Breast epithelium (tissue), 4 donors: Measurements from ENCODE around the gene TAAR6. TPM values are rescaled to one million over a fixed set of nuclear protein-coding genes. Genes with fewer than 3 reads are reported as not detected.

Experiments
- DNase-seq, 2 donors: peaks; one replicate each; pipeline ENCODE4 v3.0.0-alpha.2; 2019; ENCODE audit warnings: low spot score in 2 of 2
- H3K27ac ChIP-seq, 2 donors: fragments of 200-600 bp; sonication (generic) in 1 of 2; one replicate each; pipeline ENCODE4 v1.5.1; 2016 to 2019; ENCODE audit warnings: mild to moderate bottlenecking in 1 of 2
- H3K27me3 ChIP-seq, 2 donors: fragments of 200-600 bp; sonication (generic) in 1 of 2; one replicate each; pipeline versions ENCODE4 v1.5.1 to v1.6.0; 2017 to 2019; ENCODE audit warnings: control low read depth in 1 of 2, mild to moderate bottlenecking in 1 of 2
- H3K36me3 ChIP-seq: fragments of 200-600 bp; one replicate; pipeline ENCODE4 v1.5.1; 2019
- H3K4me1 ChIP-seq, 2 donors: fragments of 200-600 bp; sonication (generic); one replicate each; pipeline ENCODE4 v1.5.1; 2016 to 2019; ENCODE audit warnings: control low read depth in 1 of 2
- H3K4me3 ChIP-seq, 3 donors: fragments of 200-600 bp; sonication (generic); 1 replicate in 2 of 3; 2 replicates in 1 of 3; pipeline ENCODE4 v1.5.1; 2016 to 2019; ENCODE audit warnings: mild to moderate bottlenecking in 3 of 3, moderate library complexity in 2 of 3
- H3K9me3 ChIP-seq, 2 donors: fragments of 200-600 bp; sonication (generic) in 1 of 2; one replicate each; pipeline ENCODE4 v1.5.1; 2016 to 2019; ENCODE audit warnings: control low read depth in 1 of 2
- POLR2A ChIP-seq: fragments of 450-650 bp; IDR thresholded peaks from one replicate; pipeline ENCODE4 v1.6.1; 2016; ENCODE audit warnings: antibody characterized with exemption, mild to moderate bottlenecking, moderate library complexity
- POLR2AphosphoS5 ChIP-seq, 3 donors: sonication (generic); formaldehyde crosslinking; IDR thresholded peaks; one replicate each; pipeline ENCODE4 v1.6.1; 2017; ENCODE audit warnings: antibody characterized with exemption in 3 of 3
- intact Hi-C: fragments of 100-400 bp; cut with DNase I; formaldehyde crosslinking; loops from one replicate; pipeline ENCODE4 v1.15.1; 2023; ENCODE audit warnings: low total_unique reads
- total RNA-seq, 3 donors: library from RNA; depleted of rRNA; stranded (reverse); fragments of >200 nt; gene quantifications; one replicate each; pipeline ENCODE4 v1.1.0, GENCODE V29; 2016
- TF ChIP-seq, protein P1 (sequence below), 3 donors: fragments of 450-650 bp; IDR thresholded peaks; one replicate each; pipeline ENCODE4 v1.5.1; 2016 to 2017; ENCODE audit warnings: antibody characterized with exemption in 3 of 3, mild to moderate bottlenecking in 3 of 3, moderate library complexity in 3 of 3

The TAAR6 gene
- total RNA-seq, 3 donors from 2014 or later, result not detected

GRCh38 chr6:132612449-132613108 is 42.5 kb downstream of the TAAR6 start:
- Histone ChIP-seq H3K36me3 (no peaks in the 10 kb centered on the region), H3K27ac (no peak overlapping the region), H3K9me3 (no peaks in the 10 kb centered on the region), H3K4me3 (no peak overlapping the region), H3K27me3 (no peaks in the 10 kb centered on the region), H3K4me1 (no peaks in the 10 kb centered on the region)
- TF ChIP-seq POLR2AphosphoS5 (IDR thresholded peaks at IDR 0.05), result no peak
- TF ChIP-seq, protein P1, sequence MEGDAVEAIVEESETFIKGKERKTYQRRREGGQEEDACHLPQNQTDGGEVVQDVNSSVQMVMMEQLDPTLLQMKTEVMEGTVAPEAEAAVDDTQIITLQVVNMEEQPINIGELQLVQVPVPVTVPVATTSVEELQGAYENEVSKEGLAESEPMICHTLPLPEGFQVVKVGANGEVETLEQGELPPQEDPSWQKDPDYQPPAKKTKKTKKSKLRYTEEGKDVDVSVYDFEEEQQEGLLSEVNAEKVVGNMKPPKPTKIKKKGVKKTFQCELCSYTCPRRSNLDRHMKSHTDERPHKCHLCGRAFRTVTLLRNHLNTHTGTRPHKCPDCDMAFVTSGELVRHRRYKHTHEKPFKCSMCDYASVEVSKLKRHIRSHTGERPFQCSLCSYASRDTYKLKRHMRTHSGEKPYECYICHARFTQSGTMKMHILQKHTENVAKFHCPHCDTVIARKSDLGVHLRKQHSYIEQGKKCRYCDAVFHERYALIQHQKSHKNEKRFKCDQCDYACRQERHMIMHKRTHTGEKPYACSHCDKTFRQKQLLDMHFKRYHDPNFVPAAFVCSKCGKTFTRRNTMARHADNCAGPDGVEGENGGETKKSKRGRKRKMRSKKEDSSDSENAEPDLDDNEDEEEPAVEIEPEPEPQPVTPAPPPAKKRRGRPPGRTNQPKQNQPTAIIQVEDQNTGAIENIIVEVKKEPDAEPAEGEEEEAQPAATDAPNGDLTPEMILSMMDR (IDR thresholded peaks at IDR 0.05), result no peak
- intact Hi-C loops, result no loop called here
- no peak for DNase-seq

DNA sequence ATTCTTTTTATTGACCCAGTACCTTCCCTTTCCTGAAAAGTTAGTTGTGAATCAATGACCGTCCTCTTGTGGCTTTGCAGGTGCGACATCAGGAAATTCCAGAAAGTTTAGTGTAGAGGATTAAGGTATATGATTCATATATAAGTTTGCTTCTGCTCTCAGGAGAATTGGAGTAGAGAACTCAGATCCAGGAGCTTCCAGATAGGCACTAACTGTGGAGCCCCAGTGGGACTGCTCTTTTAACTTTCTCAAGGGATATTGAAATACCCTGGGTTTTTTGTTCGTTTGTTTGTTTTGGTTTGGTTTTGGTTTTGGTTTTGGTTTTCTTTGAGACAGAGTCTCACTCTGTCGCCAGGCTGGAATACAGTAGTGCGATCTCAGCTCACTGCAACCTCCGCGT is 44.4 kb downstream of the TAAR6 start:
- DNase-seq, result no peak
- H3K4me1 ChIP-seq, result no peaks in the 10 kb centered on the region
- no peaks in the 10 kb centered on the region for H3K36me3 ChIP-seq
- intact Hi-C loops, result no loop called here
- H3K27me3 ChIP-seq, result no peaks in the 10 kb centered on the region
- H3K27ac ChIP-seq, result no peak overlapping the region
- H3K9me3 ChIP-seq, result no peaks in the 10 kb centered on the region
- no peak for TF ChIP-seq POLR2AphosphoS5 (IDR thresholded peaks at IDR 0.05)
- TF ChIP-seq POLR2A, result no peak
- TF ChIP-seq, protein P1 (IDR thresholded peaks at IDR 0.05), result no peak
- peak overlapping the region in 1 of 3 donors; percentile 20 for H3K4me3 ChIP-seq

GRCh38 chr6:132616677-132617076 is 46.6 kb downstream of the TAAR6 start:
- Histone ChIP-seq H3K36me3 (no peaks in the 10 kb centered on the region), H3K27ac (no peak overlapping the region), H3K9me3 (no peaks in the 10 kb centered on the region), H3K4me3 (no peak overlapping the region), H3K27me3 (no peaks in the 10 kb centered on the region), H3K4me1 (no peaks in the 10 kb centered on the region)
- DNase-seq, result no peak
- TF ChIP-seq POLR2AphosphoS5 (IDR thresholded peaks at IDR 0.05), result no peak
- intact Hi-C loops, result no loop called here

Other genes starting within 250 kb of the TAAR6 start
- 1 to 10 TPM; 1.8 to 2.9 (median 1.9) TPM for gene MOXD1, start 168.8 kb upstream of the TAAR6 start, total RNA-seq
- gene STX7, start 57.2 kb upstream of the TAAR6 start, total RNA-seq, result 10 to 100 TPM; 28.5 to 67.4 (median 37.8) TPM
- not detected for gene TAAR9, start 32.0 kb upstream of the TAAR6 start, total RNA-seq
- gene TAAR8, start 17.6 kb upstream of the TAAR6 start, total RNA-seq, result not detected
- gene TAAR5, start 19.4 kb downstream of the TAAR6 start, total RNA-seq, result not detected
- not detected for gene TAAR2, start 54.0 kb downstream of the TAAR6 start, total RNA-seq
- gene TAAR1, start 88.9 kb downstream of the TAAR6 start, total RNA-seq, result not detected
- 1 to 10 TPM in 2 of 3 donors, under 1 TPM in 1; 0.98 to 8.6 (median 2.6) TPM for gene VNN1, start 143.7 kb downstream of the TAAR6 start, total RNA-seq
- gene VNN2, start 187.6 kb downstream of the TAAR6 start, total RNA-seq, result 1 to 10 TPM; 1.8 to 3.5 (median 2.9) TPM
- 10 to 100 TPM in 2 of 3 donors, 1 to 10 TPM in 1; 8.2 to 14.6 (median 14.1) TPM for gene SLC18B1, start 228.3 kb downstream of the TAAR6 start, total RNA-seq
- 1,000 to 10,000 TPM; 2,117 to 3,829 (median 2,396) TPM for gene RPS12, start 244.2 kb downstream of the TAAR6 start, total RNA-seq